Measurements from ENCODE around the gene ENOPH1.
"Not testable (repeated sequence)": the region's sequence is repeated elsewhere in the genome, so short reads cannot be mapped to it uniquely, and the experiment has no call there.

DNA sequence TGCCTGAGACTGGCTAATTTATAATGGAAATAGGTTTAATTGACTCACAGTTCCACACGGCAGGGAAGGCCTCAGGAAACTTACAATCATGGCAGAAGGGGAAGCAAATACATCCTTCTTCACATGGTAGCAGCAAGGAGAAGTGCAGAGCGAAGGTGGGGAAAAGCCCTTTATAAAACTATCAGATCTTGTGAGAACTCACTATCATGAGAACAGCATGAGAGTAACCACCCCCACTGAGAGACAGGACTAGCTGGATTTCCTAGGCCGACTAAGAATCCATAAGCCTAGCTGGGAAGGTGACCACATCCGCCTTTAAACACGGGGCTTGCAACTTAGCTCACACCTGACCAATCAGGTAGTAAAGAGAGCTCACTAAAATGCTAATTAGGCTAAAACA lies 42.7 kb downstream of the ENOPH1 start:
- not testable (repeated sequence) for TF ChIP-seq EZH2 (IDR thresholded peaks at IDR 0.05); POLR2AphosphoS5 (IDR thresholded peaks at IDR 0.05; ENCODE audit: borderline replicate concordance, low read depth, low read length); FOXP2 (optimal IDR thresholded peaks at IDR 0.05; ENCODE audit: control extremely low read depth, extremely low read length, insufficient read depth)

All from SK-N-MC (cell line).